ENCODE results near the gene SRSF8.

SRSF8 gene

DNA sequence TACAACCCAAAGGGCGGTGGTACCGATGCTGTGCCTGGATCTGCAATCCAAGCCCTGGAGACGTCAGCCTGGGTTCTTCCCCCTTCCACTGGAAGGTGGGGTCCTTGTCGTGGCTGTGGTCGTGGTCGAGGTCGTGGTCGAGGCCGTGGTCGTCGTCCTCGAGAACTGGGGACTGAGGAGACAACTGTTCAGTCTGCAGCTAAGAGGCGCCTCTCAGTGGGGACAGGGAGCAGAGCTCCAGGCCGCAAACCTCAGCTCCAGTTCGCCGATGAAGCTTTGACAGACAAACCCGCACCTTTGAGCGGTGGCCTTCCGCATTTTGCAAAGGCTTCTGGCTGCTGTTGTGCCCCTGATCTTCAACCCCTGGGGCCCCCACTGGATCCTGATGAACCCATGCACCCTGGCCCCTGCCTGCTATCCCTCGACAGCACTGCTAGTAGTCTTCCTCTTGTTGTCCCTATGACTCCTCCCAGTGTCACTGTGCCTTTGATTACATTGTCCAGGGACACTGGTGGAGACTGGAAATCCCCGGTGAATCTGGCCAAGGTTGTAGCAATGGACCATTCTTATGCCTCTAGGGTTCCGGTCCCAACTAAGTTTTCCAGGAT, 16.0 kb upstream of the SRSF8 start:
- peaks cover 4% of the 10 kb centered on the region for H3K27me3 ChIP-seq (ENCODE audit: insufficient read depth, low read length)
- H3K4me1 ChIP-seq (ENCODE audit: insufficient read depth, low read length), result no peaks in the 10 kb centered on the region
- H3K36me3 ChIP-seq (ENCODE audit: insufficient read depth, low read length), result no peaks in the 10 kb centered on the region
- no peaks in the 10 kb centered on the region for H3K9me3 ChIP-seq (ENCODE audit: low read length)
- H2AFZ ChIP-seq (ENCODE audit: low read depth, low read length), result no peak overlapping the region
- no peak overlapping the region for H3K4me3 ChIP-seq (ENCODE audit: low read length)

DNA sequence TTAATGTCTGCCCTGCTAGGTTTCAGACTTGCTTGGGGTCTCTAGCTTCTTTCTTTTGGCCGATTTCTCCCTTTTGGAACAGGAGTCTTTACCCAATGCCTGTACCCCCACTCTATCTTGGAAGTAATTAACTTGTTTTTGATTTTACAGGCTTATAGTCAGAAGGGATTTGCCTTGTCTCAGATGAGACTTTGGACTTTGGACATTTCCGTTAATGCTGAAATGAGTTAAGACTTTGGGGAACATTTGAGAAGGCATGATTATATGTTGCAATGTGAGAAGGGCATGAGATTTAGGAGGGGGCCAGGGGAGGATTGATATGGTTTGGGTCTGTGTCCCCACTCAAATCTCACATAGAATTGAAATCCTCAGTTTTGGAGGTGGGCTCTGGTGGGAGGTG, 12.4 kb upstream of the SRSF8 start:
- Histone ChIP-seq H3K27me3 (ENCODE audit: insufficient read depth, low read length) (peaks cover 8% of the 10 kb centered on the region), H3K9me3 (ENCODE audit: low read length) (no peaks in the 10 kb centered on the region), H3K4me3 (ENCODE audit: low read length) (no peak overlapping the region), H2AFZ (ENCODE audit: low read depth, low read length) (no peak overlapping the region), H3K36me3 (ENCODE audit: insufficient read depth, low read length) (no peaks in the 10 kb centered on the region), H3K4me1 (ENCODE audit: insufficient read depth, low read length) (no peaks in the 10 kb centered on the region)

DNA sequence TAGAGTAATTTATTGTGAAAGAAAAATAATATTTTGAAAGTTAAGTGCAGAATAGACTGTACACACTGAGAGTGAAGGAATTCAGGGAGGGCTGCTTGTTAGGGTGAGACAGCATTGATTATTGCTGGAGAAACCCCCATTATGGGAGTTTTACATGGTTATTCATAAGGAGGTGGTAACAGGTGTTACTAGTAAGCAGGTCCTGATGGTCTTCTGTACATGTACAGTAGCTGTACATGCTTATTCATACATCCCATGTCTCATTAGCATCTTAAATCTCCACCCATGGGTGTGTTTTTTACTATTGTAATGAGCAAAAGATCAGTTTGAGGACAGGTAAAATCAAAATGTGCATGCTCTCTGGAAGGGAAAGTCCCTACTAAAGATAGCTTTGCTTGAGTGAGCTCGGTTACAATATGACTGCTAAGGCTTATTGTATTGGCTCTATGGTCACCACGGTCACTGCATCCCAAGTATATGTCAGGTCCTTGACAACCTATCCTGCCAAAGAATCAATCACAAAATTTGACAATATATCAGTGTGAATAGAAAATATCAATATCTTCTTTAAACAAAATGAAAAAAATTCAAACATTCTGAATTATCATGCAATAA, 11.3 kb upstream of the SRSF8 start:
- Histone ChIP-seq H3K4me1 (ENCODE audit: insufficient read depth, low read length) (no peaks in the 10 kb centered on the region), H3K9me3 (ENCODE audit: low read length) (no peaks in the 10 kb centered on the region), H3K36me3 (ENCODE audit: insufficient read depth, low read length) (no peaks in the 10 kb centered on the region), H2AFZ (ENCODE audit: low read depth, low read length) (no peak overlapping the region), H3K4me3 (ENCODE audit: low read length) (no peak overlapping the region), H3K27me3 (ENCODE audit: insufficient read depth, low read length) (peaks cover 8% of the 10 kb centered on the region)

DNA sequence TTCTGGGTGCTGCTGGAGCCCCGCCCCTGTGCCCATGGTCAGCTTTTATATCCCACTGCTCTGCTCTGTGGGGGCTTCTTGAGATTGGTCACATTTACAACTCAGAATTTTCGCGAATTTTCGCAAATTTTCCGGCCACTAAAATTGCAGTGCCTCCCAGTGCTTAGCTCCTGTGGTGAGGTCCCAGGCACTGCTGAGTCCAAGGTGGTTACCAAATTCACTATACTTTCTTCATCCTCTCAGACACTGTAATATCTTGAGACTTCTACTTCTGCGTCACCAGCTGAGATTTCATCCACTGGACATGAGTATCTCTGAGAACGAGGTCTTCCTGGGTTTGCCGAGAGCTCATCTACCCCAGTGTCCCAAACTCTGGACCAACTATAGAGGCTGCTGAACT, 8.8 kb upstream of the SRSF8 start:
- no peaks in the 10 kb centered on the region for H3K36me3 ChIP-seq (ENCODE audit: insufficient read depth, low read length)
- H2AFZ ChIP-seq (ENCODE audit: low read depth, low read length), result no peak overlapping the region
- peaks cover 8% of the 10 kb centered on the region for H3K27me3 ChIP-seq (ENCODE audit: insufficient read depth, low read length)
- H3K4me3 ChIP-seq (ENCODE audit: low read length), result no peak overlapping the region
- H3K4me1 ChIP-seq (ENCODE audit: insufficient read depth, low read length), result no peaks in the 10 kb centered on the region
- no peaks in the 10 kb centered on the region for H3K9me3 ChIP-seq (ENCODE audit: low read length)

DNA sequence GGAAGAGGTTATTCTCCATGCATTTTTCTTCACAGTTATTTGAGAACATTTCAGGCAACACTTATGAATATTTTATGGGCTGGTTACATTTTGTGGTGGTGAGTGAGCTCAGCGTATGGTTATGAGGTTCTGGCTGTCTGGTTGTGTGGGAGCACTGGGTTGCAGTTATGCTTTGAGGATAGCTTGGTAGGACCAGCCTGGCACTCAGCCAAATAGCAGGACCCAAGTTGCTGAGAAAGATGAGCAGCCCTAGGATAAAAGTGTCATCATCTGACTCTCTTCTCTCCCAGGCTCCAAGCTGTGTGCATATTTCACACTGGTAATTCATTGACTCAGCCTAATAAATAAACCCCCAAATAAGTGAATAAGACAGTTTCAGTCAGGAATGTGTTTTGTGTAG, 8.1 kb upstream of the SRSF8 start:
- Histone ChIP-seq H3K9me3 (ENCODE audit: low read length) (no peaks in the 10 kb centered on the region), H2AFZ (ENCODE audit: low read depth, low read length) (no peak overlapping the region), H3K27me3 (ENCODE audit: insufficient read depth, low read length) (peaks cover 8% of the 10 kb centered on the region), H3K4me1 (ENCODE audit: insufficient read depth, low read length) (no peaks in the 10 kb centered on the region), H3K4me3 (ENCODE audit: low read length) (no peak overlapping the region), H3K36me3 (ENCODE audit: insufficient read depth, low read length) (no peaks in the 10 kb centered on the region)

DNA sequence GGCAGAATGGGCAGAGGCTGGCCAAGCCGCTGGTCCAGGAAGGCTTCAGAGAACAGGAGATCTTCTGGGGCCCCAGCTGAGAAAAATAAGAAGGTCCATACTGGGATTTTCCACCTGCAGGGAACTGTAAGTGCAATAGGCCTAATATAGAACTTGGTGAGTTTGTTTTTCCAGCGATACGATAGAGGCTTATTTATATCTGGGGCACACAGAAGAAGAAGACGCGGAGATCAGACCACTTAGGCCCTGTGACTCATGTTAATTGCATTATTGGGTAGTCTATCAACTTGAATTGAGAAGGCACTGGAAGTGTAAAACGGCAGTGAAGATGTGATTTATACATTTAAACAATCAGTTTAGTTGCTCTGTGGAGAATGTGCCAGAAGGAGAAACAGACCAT, 7.7 kb upstream of the SRSF8 start:
- no peak overlapping the region for H2AFZ ChIP-seq (ENCODE audit: low read depth, low read length)

DNA sequence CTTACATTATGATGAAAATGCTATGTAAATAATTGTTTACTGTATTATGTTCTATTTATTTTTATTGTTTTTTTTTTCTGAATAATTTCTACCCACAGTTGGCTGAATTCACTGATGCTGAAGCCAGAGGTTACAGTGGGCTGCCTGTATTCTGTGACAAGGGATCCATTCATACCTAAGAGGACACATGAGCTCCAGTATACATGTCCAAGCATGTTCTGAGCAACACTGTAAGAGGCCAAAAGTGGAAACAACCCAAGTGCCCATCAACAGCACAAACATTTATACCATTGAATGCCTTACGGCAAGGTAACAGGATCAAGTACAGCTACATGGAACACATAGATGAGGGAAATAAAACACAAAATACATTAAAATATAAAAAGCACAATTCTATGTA, 1.4 kb upstream of the SRSF8 start:
- Histone ChIP-seq H2AFZ (ENCODE audit: low read depth, low read length) (no peak overlapping the region), H3K4me3 (ENCODE audit: low read length) (no peak overlapping the region), H3K4me1 (ENCODE audit: insufficient read depth, low read length) (peaks cover 10% of the 10 kb centered on the region), H3K9me3 (ENCODE audit: low read length) (no peaks in the 10 kb centered on the region), H3K27me3 (ENCODE audit: insufficient read depth, low read length) (no peaks in the 10 kb centered on the region), H3K36me3 (ENCODE audit: insufficient read depth, low read length) (no peaks in the 10 kb centered on the region)

More for the DNA sequence above, 7.7 kb upstream of the SRSF8 start:
- H3K4me3 ChIP-seq (ENCODE audit: low read length), result no peak overlapping the region
- H3K27me3 ChIP-seq (ENCODE audit: insufficient read depth, low read length), result peaks cover 8% of the 10 kb centered on the region
- H3K4me1 ChIP-seq (ENCODE audit: insufficient read depth, low read length), result no peaks in the 10 kb centered on the region
- H3K36me3 ChIP-seq (ENCODE audit: insufficient read depth, low read length), result no peaks in the 10 kb centered on the region
- no peaks in the 10 kb centered on the region for H3K9me3 ChIP-seq (ENCODE audit: low read length)

DNA sequence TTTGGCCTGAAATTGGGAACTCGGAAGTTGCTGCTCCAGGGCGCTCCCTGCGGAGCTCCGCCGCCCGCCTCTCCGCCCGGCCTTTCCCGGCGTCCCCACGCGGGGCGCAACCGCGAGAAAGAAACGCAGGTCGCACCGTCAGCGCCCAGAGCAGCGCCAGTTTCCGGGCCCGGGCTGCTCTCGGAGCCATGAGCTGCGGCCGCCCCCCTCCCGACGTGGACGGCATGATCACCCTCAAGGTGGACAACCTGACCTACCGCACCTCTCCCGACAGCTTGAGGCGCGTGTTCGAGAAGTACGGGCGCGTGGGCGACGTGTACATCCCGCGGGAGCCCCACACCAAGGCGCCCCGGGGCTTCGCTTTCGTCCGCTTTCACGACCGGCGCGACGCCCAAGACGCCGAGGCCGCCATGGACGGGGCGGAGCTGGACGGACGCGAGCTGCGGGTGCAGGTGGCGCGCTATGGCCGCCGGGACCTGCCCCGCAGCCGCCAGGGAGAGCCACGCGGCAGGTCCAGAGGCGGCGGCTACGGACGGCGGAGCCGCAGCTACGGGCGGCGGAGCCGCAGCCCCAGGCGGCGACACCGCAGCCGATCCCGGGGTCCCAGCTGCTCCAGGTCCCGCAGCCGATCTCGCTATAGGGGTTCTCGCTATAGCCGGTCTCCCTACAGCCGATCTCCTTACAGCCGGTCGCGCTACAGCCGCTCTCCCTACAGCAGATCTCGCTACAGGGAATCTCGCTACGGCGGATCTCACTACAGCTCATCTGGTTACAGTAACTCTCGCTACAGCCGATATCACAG, 521 bp downstream of the SRSF8 start:
- Histone ChIP-seq H3K27me3 (ENCODE audit: insufficient read depth, low read length) (no peaks in the 10 kb centered on the region), H3K4me3 (ENCODE audit: low read length) (peak overlapping the region; percentile 62)

DNA sequence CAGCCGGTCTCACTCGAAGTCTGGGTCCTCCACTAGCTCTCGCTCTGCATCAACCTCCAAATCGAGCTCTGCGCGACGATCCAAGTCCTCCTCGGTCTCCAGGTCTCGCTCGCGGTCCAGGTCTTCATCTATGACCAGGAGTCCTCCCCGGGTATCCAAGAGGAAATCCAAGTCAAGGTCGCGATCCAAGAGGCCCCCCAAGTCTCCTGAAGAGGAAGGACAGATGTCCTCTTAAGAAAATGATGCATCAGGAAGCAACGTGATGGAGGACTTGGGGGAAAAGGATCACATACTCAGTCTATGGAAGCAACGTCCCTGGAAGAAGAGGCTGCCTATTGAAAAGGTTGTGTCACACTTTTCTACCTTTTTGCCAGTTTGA, 1.1 kb downstream of the SRSF8 start:
- Histone ChIP-seq H3K27me3 (ENCODE audit: insufficient read depth, low read length) (no peaks in the 10 kb centered on the region), H3K36me3 (ENCODE audit: insufficient read depth, low read length) (no peaks in the 10 kb centered on the region), H3K4me3 (ENCODE audit: low read length) (peak overlapping the region; percentile 62), H3K9me3 (ENCODE audit: low read length) (no peaks in the 10 kb centered on the region), H2AFZ (ENCODE audit: low read depth, low read length) (peak overlapping the region; percentile 73), H3K4me1 (ENCODE audit: insufficient read depth, low read length) (peaks cover 10% of the 10 kb centered on the region)

More for the DNA sequence above, 521 bp downstream of the SRSF8 start:
- no peaks in the 10 kb centered on the region for H3K9me3 ChIP-seq (ENCODE audit: low read length)
- peak overlapping the region; percentile 73 for H2AFZ ChIP-seq (ENCODE audit: low read depth, low read length)
- H3K4me1 ChIP-seq (ENCODE audit: insufficient read depth, low read length), result peaks cover 10% of the 10 kb centered on the region
- H3K36me3 ChIP-seq (ENCODE audit: insufficient read depth, low read length), result no peaks in the 10 kb centered on the region

DNA sequence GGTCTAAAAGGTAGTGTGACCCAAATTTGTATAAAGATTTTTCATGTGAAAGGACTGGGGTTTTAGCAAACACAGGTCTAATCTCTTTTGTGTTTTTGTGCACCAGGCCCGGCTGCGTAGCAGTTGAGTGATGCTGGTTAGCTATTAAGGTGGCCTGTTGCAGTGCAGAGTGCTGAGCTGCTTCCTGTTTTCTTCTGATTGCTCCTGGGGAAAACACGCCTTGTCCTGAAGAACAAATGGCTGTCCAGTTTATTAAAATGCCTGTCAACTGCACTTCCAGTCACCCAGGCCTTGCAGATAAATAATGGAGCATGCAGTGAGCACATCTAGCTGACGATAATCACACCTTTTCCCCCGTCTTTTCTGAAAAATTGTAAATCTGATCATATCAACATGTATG, 1.8 kb downstream of the SRSF8 start:
- Histone ChIP-seq H3K27me3 (ENCODE audit: insufficient read depth, low read length) (no peaks in the 10 kb centered on the region), H2AFZ (ENCODE audit: low read depth, low read length) (peak overlapping the region; percentile 73), H3K4me1 (ENCODE audit: insufficient read depth, low read length) (peaks cover 10% of the 10 kb centered on the region), H3K9me3 (ENCODE audit: low read length) (no peaks in the 10 kb centered on the region), H3K4me3 (ENCODE audit: low read length) (peak overlapping the region; percentile 62), H3K36me3 (ENCODE audit: insufficient read depth, low read length) (no peaks in the 10 kb centered on the region)

DNA sequence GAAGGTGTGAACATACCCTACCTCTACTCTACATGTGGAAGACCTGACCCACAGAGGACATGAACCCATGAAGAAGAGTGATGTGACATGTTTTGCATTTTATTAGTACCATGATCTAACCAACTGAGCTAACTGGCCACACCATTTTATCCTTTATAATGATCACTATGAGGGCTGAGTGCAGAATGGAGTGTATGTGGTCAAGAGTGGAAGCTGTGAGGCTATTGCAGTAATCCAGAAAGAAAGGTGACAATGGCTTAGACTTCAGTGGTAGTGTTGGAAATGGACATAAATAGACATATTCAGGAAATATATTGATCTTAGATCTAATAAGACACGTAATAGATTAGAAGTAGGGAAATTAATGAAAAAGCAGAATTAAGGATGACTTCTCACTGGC, 3.8 kb downstream of the SRSF8 start:
- no peak overlapping the region for H2AFZ ChIP-seq (ENCODE audit: low read depth, low read length)
- no peaks in the 10 kb centered on the region for H3K9me3 ChIP-seq (ENCODE audit: low read length)
- no peaks in the 10 kb centered on the region for H3K27me3 ChIP-seq (ENCODE audit: insufficient read depth, low read length)
- H3K36me3 ChIP-seq (ENCODE audit: insufficient read depth, low read length), result no peaks in the 10 kb centered on the region
- H3K4me1 ChIP-seq (ENCODE audit: insufficient read depth, low read length), result peaks cover 10% of the 10 kb centered on the region
- no peak overlapping the region for H3K4me3 ChIP-seq (ENCODE audit: low read length)

DNA sequence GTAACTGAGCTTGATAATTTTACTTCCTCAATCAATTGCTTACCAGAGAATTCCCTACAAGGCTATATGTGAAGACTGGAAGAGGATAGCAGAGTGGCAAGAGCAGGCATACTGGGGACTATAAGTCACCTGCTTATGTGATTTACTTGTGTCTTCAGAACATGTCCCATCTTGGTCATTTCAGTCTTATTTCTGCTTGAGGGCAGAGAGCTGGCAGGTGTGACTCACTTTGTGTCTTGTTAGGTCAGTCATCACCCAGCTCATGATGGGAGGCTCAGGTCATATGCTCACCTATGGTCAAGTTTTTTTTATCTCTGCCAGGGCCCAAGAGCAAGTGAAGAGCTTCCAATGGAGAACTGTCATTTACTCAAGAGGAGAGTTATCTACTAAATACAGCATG, 6.2 kb downstream of the SRSF8 start:
- no peaks in the 10 kb centered on the region for H3K27me3 ChIP-seq (ENCODE audit: insufficient read depth, low read length)
- H3K9me3 ChIP-seq (ENCODE audit: low read length), result no peaks in the 10 kb centered on the region
- no peak overlapping the region for H3K4me3 ChIP-seq (ENCODE audit: low read length)
- H3K36me3 ChIP-seq (ENCODE audit: insufficient read depth, low read length), result no peaks in the 10 kb centered on the region
- peaks cover 11% of the 10 kb centered on the region for H3K4me1 ChIP-seq (ENCODE audit: insufficient read depth, low read length)
- no peak overlapping the region for H2AFZ ChIP-seq (ENCODE audit: low read depth, low read length)

DNA sequence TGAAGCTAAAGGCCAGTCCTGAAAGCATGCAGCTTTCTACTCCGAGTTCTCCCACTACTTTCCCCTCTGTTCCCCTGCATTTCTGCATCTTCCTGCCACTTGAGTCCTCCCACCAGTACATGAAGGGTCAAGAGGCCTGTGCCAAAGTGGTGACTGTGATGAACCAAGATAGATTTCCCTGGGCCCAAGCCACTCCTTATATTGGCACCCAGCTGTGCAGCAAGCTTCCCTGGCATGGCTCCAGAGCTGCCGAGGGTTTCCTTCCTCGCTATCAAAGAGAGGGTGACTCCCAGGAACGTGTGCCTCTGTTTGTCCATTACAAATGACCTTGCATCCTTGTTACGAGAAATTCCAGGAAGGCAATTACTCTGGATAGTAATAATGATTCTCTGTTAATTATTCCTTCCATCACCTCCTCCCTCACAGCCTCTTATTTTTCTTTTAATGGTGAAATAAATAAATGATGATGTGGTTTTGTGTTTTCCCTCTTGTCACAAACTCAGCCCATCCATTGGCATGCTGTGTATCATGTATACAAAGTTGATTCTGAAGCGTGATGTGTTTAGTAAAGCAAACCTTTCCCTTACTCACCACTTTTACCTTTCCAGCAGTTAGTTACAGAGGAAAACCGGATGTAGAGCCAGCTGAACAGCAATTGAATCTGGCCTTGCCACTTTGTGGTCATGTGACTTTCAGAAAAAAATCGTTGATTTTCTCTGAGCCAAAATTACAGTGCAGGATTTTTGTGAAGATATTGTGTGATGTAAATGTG, 8.3 kb downstream of the SRSF8 start:
- no peaks in the 10 kb centered on the region for H3K36me3 ChIP-seq (ENCODE audit: insufficient read depth, low read length)
- no peaks in the 10 kb centered on the region for H3K9me3 ChIP-seq (ENCODE audit: low read length)
- H3K27me3 ChIP-seq (ENCODE audit: insufficient read depth, low read length), result no peaks in the 10 kb centered on the region
- no peak overlapping the region for H2AFZ ChIP-seq (ENCODE audit: low read depth, low read length)
- H3K4me3 ChIP-seq (ENCODE audit: low read length), result no peak overlapping the region
- peaks cover 4% of the 10 kb centered on the region for H3K4me1 ChIP-seq (ENCODE audit: insufficient read depth, low read length)
